Spleen (tissue), 7 donors: Measurements from ENCODE around the gene AHRR.

ENCODE experiments used
- CTCF ChIP-seq, 11 experiments: fragments of 200-600 bp in 7 of 11; fragments of 450-650 bp in 4 of 11; sonication (generic) in 4 of 11; IDR thresholded peaks in 8 of 11; conservative IDR thresholded peaks in 3 of 11; 1 replicate in 7 of 11; 2 replicates in 4 of 11; pipeline versions ENCODE4 v1.4.0 to v1.8.0; 2016 to 2021; ENCODE audit warnings: antibody characterized with exemption in 11 of 11, inconsistent platforms in 4 of 11, mild to moderate bottlenecking in 1 of 11
- POLR2AphosphoS5 ChIP-seq, 3 donors: sonication (generic); formaldehyde crosslinking; IDR thresholded peaks; one replicate each; pipeline ENCODE4 v1.5.1; 2017; ENCODE audit warnings: antibody characterized with exemption in 3 of 3
- donor health status: DM: no; HTN: no; CAD: no; lungs with moderate emphysema.
- donor health status: DM: no; HTN: no; CAD: no.
- donor health status: DM: no; HTN: no; CAD: no.

GRCh38 chr5:369151-369868 is 47.8 kb downstream of the AHRR start:
- TF ChIP-seq CTCF (IDR thresholded peaks at IDR 0.05 in 8 of 11, conservative IDR thresholded peaks at IDR 0.05 in 3 of 11) (no peak), POLR2AphosphoS5 (IDR thresholded peaks at IDR 0.05) (no peak)
